ENCODE measurements around the gene ATP2A2. TPM values are rescaled to one million over a fixed set of nuclear protein-coding genes. Genes with fewer than 3 reads are reported as not detected.
"Not testable (repeated sequence)": the region's sequence is repeated elsewhere in the genome, so short reads cannot be mapped to it uniquely, and the experiment has no call there.

Gene ATP2A2
- total RNA-seq, 1 donor from 2014 or later, result 100 TPM

- DNase-seq (peak; percentile 78), ATAC-seq (ENCODE audit: low read depth) (peak; percentile 96)
- ChIA-PET POLR2A (interaction anchor here (0.5 to 1.8 kb wide), 10 partner anchors 9 to 1057 kb away, joined by 3 to 9 read pairs (median 4); partner anchors contain the start of genes ANAPC7 and GPN3), CTCF (interaction anchor here (1.6 kb wide), 1 partner anchor 59 kb away, joined by 8 read pairs; no protein-coding TSS in a partner anchor)
- Mint-ChIP-seq H3K27ac (peak overlapping the region; percentile 78), H3K4me3 (no peak overlapping the region), H3K9me3 (no peaks in the 10 kb centered on the region), H3K36me3 (ENCODE audit: low read depth) (peaks cover 46% of the 10 kb centered on the region), H3K4me1 (peaks cover 46% of the 10 kb centered on the region), H3K27me3 (no peaks in the 10 kb centered on the region)
- TF ChIP-seq, protein P1, sequence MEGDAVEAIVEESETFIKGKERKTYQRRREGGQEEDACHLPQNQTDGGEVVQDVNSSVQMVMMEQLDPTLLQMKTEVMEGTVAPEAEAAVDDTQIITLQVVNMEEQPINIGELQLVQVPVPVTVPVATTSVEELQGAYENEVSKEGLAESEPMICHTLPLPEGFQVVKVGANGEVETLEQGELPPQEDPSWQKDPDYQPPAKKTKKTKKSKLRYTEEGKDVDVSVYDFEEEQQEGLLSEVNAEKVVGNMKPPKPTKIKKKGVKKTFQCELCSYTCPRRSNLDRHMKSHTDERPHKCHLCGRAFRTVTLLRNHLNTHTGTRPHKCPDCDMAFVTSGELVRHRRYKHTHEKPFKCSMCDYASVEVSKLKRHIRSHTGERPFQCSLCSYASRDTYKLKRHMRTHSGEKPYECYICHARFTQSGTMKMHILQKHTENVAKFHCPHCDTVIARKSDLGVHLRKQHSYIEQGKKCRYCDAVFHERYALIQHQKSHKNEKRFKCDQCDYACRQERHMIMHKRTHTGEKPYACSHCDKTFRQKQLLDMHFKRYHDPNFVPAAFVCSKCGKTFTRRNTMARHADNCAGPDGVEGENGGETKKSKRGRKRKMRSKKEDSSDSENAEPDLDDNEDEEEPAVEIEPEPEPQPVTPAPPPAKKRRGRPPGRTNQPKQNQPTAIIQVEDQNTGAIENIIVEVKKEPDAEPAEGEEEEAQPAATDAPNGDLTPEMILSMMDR (IDR thresholded peaks at IDR 0.05), result no peak
- intact Hi-C loops (cut with micrococcal nuclease), result loop anchor here (1.0 kb wide), 1 partner anchor 16 kb away; no protein-coding TSS in a partner anchor
Measured at GRCh38 chr12:110371408-110372055, 90.5 kb downstream of the ATP2A2 start.

DNA sequence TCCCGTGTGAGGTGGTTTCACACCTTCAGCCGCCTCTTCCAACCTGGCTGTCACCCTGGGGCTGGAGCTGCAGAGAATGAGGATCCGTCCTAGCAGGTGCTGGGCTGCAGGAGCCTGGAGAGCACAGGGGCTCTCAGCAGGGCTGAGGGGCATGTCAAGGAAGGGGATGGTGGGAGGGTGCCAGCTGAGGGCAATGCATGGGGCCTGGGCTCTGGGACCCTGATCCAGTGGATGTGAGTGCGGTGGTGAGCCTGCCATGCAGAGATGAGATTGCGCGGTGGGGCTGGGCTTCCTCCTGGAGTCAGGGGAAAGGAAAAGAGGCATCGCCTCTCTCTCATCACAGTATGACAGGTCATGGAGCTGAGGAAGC is 91.0 kb downstream of the ATP2A2 start:
- no peak overlapping the region for H3K4me3 Mint-ChIP-seq
- peak overlapping the region; percentile 50 for H3K27ac Mint-ChIP-seq

GRCh38 chr12:110373025-110373424 is 92.0 kb downstream of the ATP2A2 start:
- intact Hi-C loops (cut with micrococcal nuclease), result no loop called here
- CTCF ChIA-PET, result interaction anchor here (0.7 kb wide), 1 partner anchor 20 kb away, joined by 3 read pairs; no protein-coding TSS in a partner anchor
- DNase-seq, result no peak
- Mint-ChIP-seq H3K27me3 (no peaks in the 10 kb centered on the region), H3K36me3 (ENCODE audit: low read depth) (peaks cover 57% of the 10 kb centered on the region), H3K4me3 (no peak overlapping the region), H3K27ac (peak overlapping the region; percentile 30), H3K4me1 (peaks cover 38% of the 10 kb centered on the region), H3K9me3 (no peaks in the 10 kb centered on the region)
- POLR2A ChIA-PET, result interaction anchor here (0.5 to 0.6 kb wide), 2 partner anchors 24 to 91 kb away, joined by 3 read pairs; no protein-coding TSS in a partner anchor
- TF ChIP-seq, protein P1 (IDR thresholded peaks at IDR 0.05), result no peak
- no peak for ATAC-seq (ENCODE audit: low read depth)

More for the DNA sequence above, 91.0 kb downstream of the ATP2A2 start:
- no peak for ATAC-seq (ENCODE audit: low read depth)
- CTCF ChIA-PET, result interaction anchor here (1.6 kb wide), 1 partner anchor 59 kb away, joined by 8 read pairs; no protein-coding TSS in a partner anchor
- TF ChIP-seq, protein P1 (IDR thresholded peaks at IDR 0.05), result no peak
- intact Hi-C loops (cut with micrococcal nuclease), result no loop called here
- H3K27me3 Mint-ChIP-seq, result no peaks in the 10 kb centered on the region
- POLR2A ChIA-PET, result interaction anchor here (0.7 to 1.8 kb wide), 7 partner anchors 18 to 95 kb away, joined by 3 to 7 read pairs (median 3); partner anchors contain the start of gene ANAPC7
- H3K9me3 Mint-ChIP-seq, result no peaks in the 10 kb centered on the region
- peaks cover 43% of the 10 kb centered on the region for H3K4me1 Mint-ChIP-seq
- H3K36me3 Mint-ChIP-seq (ENCODE audit: low read depth), result peaks cover 49% of the 10 kb centered on the region
- no peak for DNase-seq

GRCh38 chr12:110373425-110373824 is 92.4 kb downstream of the ATP2A2 start:
- Mint-ChIP-seq H3K9me3 (no peaks in the 10 kb centered on the region), H3K4me3 (no peak overlapping the region), H3K27me3 (no peaks in the 10 kb centered on the region), H3K4me1 (peaks cover 36% of the 10 kb centered on the region), H3K27ac (peak overlapping the region; percentile 30), H3K36me3 (ENCODE audit: low read depth) (peaks cover 61% of the 10 kb centered on the region)
- TF ChIP-seq, protein P1 (IDR thresholded peaks at IDR 0.05), result no peak
- POLR2A ChIA-PET, result interaction anchor here (0.6 kb wide), 1 partner anchor 91 kb away, joined by 3 read pairs; no protein-coding TSS in a partner anchor
- CTCF ChIA-PET, result interaction anchor here (0.7 kb wide), 1 partner anchor 20 kb away, joined by 3 read pairs; no protein-coding TSS in a partner anchor
- intact Hi-C loops (cut with micrococcal nuclease), result no loop called here
- no peak for DNase-seq
- ATAC-seq (ENCODE audit: low read depth), result no peak

- intact Hi-C loops (cut with micrococcal nuclease), result no loop called here
- CTCF ChIA-PET, result no interaction called here
- Mint-ChIP-seq H3K4me3 (no peak overlapping the region), H3K9me3 (no peaks in the 10 kb centered on the region), H3K4me1 (peaks cover 30% of the 10 kb centered on the region), H3K27ac (no peak overlapping the region), H3K36me3 (ENCODE audit: low read depth) (peaks cover 68% of the 10 kb centered on the region), H3K27me3 (no peaks in the 10 kb centered on the region)
- TF ChIP-seq, protein P1 (IDR thresholded peaks at IDR 0.05), result no peak
- POLR2A ChIA-PET, result no interaction called here
- ATAC-seq (ENCODE audit: low read depth), result no peak
- DNase-seq, result no peak
Measured at GRCh38 chr12:110373962-110374611, 93.0 kb downstream of the ATP2A2 start.

DNA sequence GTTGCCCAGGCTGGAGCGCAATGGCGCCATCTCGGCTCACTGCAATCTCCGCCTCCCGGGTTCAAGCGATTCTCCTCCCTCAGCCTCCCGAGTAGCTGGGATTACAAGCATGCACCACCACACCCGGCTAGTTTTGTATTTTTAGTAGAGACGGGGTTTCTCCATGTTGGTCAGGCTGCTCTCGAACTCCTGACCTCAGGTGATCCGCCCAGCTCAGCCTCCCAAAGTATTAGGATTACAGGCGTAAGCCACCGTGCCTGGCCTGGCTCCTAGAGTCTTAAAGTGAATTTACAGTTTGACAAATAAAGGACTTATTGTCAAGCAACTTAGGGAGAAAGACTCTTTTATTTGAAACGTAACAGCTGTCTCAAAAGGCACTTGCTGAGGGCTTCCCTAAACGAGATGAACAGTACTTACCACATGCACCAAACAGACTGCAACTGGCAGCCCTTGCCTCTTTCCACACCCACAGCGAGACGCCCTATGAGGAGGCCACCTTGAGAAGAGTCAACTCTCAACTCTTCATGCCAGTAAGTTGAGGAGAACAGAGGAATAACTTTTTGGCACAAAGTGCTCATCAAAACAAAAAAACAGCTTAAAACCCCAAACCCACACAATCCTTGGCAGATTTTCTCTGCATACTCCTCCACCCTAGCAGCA is 97.2 kb downstream of the ATP2A2 start:
- H3K27me3 Mint-ChIP-seq; CTCF ChIA-PET; intact Hi-C loops (cut with micrococcal nuclease); H3K9me3 Mint-ChIP-seq; ATAC-seq (ENCODE audit: low read depth); H3K4me3 Mint-ChIP-seq; DNase-seq; POLR2A ChIA-PET; H3K4me1 Mint-ChIP-seq: not testable (repeated sequence)
- Mint-ChIP-seq H3K36me3 (ENCODE audit: low read depth) (peaks cover 83% of the 10 kb centered on the region), H3K27ac (peak overlapping the region; percentile 9)
